GM12873 (cell line): ENCODE measurements around the gene IRGC.

Source experiments
- CTCF ChIP-seq: IDR thresholded peaks from 2 replicates; pipeline ENCODE4 v1.5.1; 2012; ENCODE audit warnings: low read depth, mild to moderate bottlenecking, moderate library complexity, low read length, control low read depth; ENCODE audit not compliant: insufficient read depth; ENCODE audit errors: missing control alignments

IRGC gene

DNA sequence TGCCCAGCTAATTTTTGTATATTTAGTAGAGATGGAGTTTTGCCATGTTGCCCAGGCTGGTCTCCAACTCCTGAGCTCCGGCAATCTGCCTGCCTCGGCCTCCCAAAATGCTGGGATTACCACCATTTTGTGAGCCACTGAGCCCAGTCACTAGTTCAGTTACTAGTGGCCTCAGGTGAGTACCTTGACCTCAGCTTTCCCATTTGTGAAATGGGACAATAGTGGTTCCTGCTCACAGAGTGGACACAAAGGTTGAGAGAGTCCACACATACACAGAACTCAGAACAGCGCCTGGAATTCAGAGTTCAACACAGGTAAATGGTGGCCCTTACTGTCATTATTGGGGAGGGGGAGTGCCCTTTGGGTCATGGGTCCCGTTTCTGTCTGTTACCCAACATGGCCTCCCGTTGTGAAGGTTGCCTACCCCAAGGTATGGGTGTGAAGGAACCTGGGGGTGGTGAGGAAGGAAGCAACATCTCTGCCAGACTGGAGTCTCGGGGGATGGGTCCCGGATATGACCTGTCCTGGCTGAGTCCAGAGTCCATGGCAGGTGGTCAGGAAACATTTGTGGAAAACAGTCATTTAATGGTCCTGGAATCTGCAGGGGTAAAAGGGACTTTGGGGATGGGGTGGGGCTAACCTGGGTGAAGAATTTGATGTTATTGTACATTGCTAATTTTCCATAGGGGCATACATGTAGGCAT, 11.7 kb upstream of the IRGC start:
- TF ChIP-seq CTCF = no peak

GRCh38 chr19:43705729-43706128, 10.1 kb upstream of the IRGC start:
- no peak for TF ChIP-seq CTCF

- TF ChIP-seq CTCF = no peak
Observed at GRCh38 chr19:43707158-43707712, 8.6 kb upstream of the IRGC start.

DNA sequence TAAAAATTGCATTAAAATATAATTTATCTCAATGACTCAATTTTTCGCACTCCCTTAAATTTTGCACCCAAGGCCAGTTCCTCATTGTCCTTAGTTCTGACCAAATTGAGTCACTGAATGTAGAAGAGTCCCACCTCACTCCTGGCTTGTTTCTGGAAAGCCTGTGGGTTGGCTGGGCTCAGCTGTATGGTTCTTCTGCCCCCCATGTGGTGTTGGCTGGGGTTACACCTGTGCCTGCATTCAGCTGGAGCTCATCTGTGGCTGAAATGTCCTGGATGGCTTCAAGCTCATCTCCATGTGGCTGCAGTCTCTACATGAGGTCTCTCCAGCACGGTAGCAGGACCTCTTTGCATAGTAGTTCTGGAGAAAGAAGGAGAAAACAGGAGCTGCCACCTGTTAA, 7.2 kb upstream of the IRGC start:
- no peak for TF ChIP-seq CTCF

GRCh38 chr19:43711751-43712355, 4.0 kb upstream of the IRGC start:
- TF ChIP-seq CTCF = no peak

- no peak for TF ChIP-seq CTCF
Observed at GRCh38 chr19:43713208-43713607, 2.7 kb upstream of the IRGC start.

- TF ChIP-seq CTCF = no peak
Observed at GRCh38 chr19:43718627-43719377, 2.9 kb downstream of the IRGC start.
